GM12878 (cell line): ENCODE measurements around the gene RHOBTB1. TPM values are rescaled to one million over a fixed set of nuclear protein-coding genes. Genes with fewer than 3 reads are reported as not detected.

Source experiments
- ATAC-seq: fragments of 200-7000 bp; cut with Tn5 transposase; 3 replicates; pipeline ENCODE4 v1.9.1; 2020; ENCODE audit warnings: mild to moderate bottlenecking, moderate library complexity
- BruUV-seq: library from RNA; stranded (reverse); fragments of 400-500 nt; replicated peaks from 2 replicates; lab custom pipeline; 2021; lab: Mats Ljungman, UMichigan
- CTCF ChIA-PET: fragments of 300-600 bp; sonication (Branson Sonifier 250); formaldehyde crosslinking; extraction: SDS; loops from one replicate; lab custom pipeline; 2021; ENCODE audit warnings: inconsistent platforms; lab: Yijun Ruan, JAX
- POLR2A ChIA-PET: fragments of 350-600 bp; formaldehyde crosslinking; extraction: SDS; loops from one replicate; lab custom pipeline; 2021; ENCODE audit warnings: inconsistent platforms; lab: Charles Lee
- RAD21 ChIA-PET: fragments of 300-600 bp; sonication (Branson Sonifier 250); formaldehyde crosslinking; loops from one replicate; lab custom pipeline; 2023; ENCODE audit warnings: antibody characterized with exemption; ENCODE audit not compliant: unreplicated experiment; lab: Charles Lee
- SMC1A ChIA-PET: fragments of 300-600 bp; sonication (Branson Sonifier 250); formaldehyde crosslinking; loops from one replicate; lab custom pipeline; 2023; ENCODE audit not compliant: unreplicated experiment, uncharacterized antibody; lab: Charles Lee
- DNase-seq: peaks from one replicate; pipeline ENCODE4 v3.0.0-alpha.2; 2011; ENCODE audit warnings: low read depth, low spot score
- FAIRE-seq: peaks from 3 replicates; lab custom pipeline; 2011; peaks lifted over from hg19 to GRCh38; lab: Jason Lieb, UNC
- H2AFZ ChIP-seq: 2 replicates; pipeline ENCODE4 v1.6.0; 2011; ENCODE audit warnings: low read depth, low read length, control low read depth; ENCODE audit not compliant: control insufficient read depth
- H3K27ac ChIP-seq: 2 replicates; pipeline ENCODE4 v1.5.1; 2011; ENCODE audit warnings: control low read depth; ENCODE audit not compliant: control insufficient read depth, insufficient read depth
- H3K27me3 ChIP-seq, 2 experiments: replicated peaks in 1 of 2; 2 replicates each; pipeline versions ENCODE4 v1.6.0 to v1.6.1; 2011; ENCODE audit warnings: low read length in 1 of 2; ENCODE audit not compliant: control insufficient read depth in 2 of 2, insufficient read depth in 2 of 2
- H3K36me3 ChIP-seq, 2 experiments: 2 replicates each; pipeline ENCODE4 v1.5.1; 2011; ENCODE audit warnings: low read length in 1 of 2; ENCODE audit not compliant: control insufficient read depth in 2 of 2, insufficient read depth in 2 of 2
- H3K4me1 ChIP-seq: 2 replicates; pipeline ENCODE4 v1.6.1; 2011; ENCODE audit warnings: mild to moderate bottlenecking, low read length, moderate library complexity, mixed read lengths; ENCODE audit not compliant: control insufficient read depth, insufficient read depth
- H3K4me2 ChIP-seq: 2 replicates; pipeline ENCODE4 v1.6.0; 2011; ENCODE audit warnings: control low read depth; ENCODE audit not compliant: control insufficient read depth, insufficient read depth
- H3K4me3 ChIP-seq: fragments of 200-600 bp; sonication (generic); 2 replicates; pipeline ENCODE4 v1.5.1; 2016
- H3K79me2 ChIP-seq: 2 replicates; pipeline ENCODE4 v1.6.0; 2011; ENCODE audit warnings: low read length; ENCODE audit not compliant: control insufficient read depth, insufficient read depth
- H3K9ac ChIP-seq: 2 replicates; pipeline ENCODE4 v1.8.0; 2011; ENCODE audit warnings: low read length, control low read depth, mixed read lengths; ENCODE audit not compliant: control insufficient read depth, insufficient read depth
- H3K9me3 ChIP-seq: replicated peaks from 3 replicates; pipeline ENCODE4 v1.5.1; 2011; ENCODE audit warnings: mild to moderate bottlenecking, low read length; ENCODE audit not compliant: control insufficient read depth, insufficient read depth
- H4K20me1 ChIP-seq: 2 replicates; pipeline ENCODE4 v1.6.0; 2011; ENCODE audit not compliant: control insufficient read depth, insufficient read depth
- BACH1 ChIP-seq: fragments of 450-650 bp; IDR thresholded peaks from 2 replicates; pipeline ENCODE4 v1.6.1; 2017; ENCODE audit warnings: mild to moderate bottlenecking, borderline replicate concordance
- BCL11A ChIP-seq: IDR thresholded peaks from 2 replicates; pipeline ENCODE4 v1.6.1; 2011; ENCODE audit warnings: low read depth, low read length
- FOXM1 ChIP-seq: IDR thresholded peaks from 2 replicates; pipeline ENCODE4 v1.6.1; 2012; ENCODE audit warnings: low read depth, mild to moderate bottlenecking, inconsistent platforms, low read length, moderate library complexity
- KAT2A ChIP-seq: conservative IDR thresholded peaks from 2 replicates; pipeline ENCODE4 v1.6.1; 2011; ENCODE audit warnings: low read depth, low read length; ENCODE audit not compliant: control insufficient read depth
- KLF5 ChIP-seq: fragments of 450-650 bp; IDR thresholded peaks from 2 replicates; pipeline ENCODE4 v1.6.1; 2014; ENCODE audit warnings: mild to moderate bottlenecking; ENCODE audit not compliant: partially characterized antibody
- MYB ChIP-seq: fragments of 150-350 bp; IDR thresholded peaks from 2 replicates; pipeline ENCODE4 v1.6.1; 2014; ENCODE audit warnings: mild to moderate bottlenecking, low read depth, low read length, borderline replicate concordance
- NRF1 ChIP-seq: conservative IDR thresholded peaks from 2 replicates; pipeline ENCODE4 v1.6.1; 2011; ENCODE audit warnings: mild to moderate bottlenecking, low read depth, low read length, improper control_type of control experiment
- RFX5 ChIP-seq: IDR thresholded peaks from 2 replicates; pipeline ENCODE4 v1.6.1; 2011; ENCODE audit warnings: low read depth, low read length, improper control_type of control experiment
- RUNX3 ChIP-seq: IDR thresholded peaks from 2 replicates; pipeline ENCODE4 v1.6.1; 2012; ENCODE audit warnings: low read length, inconsistent platforms
- SMAD1 ChIP-seq: fragments of 450-650 bp; IDR thresholded peaks from 2 replicates; pipeline ENCODE4 v1.6.1; 2018; ENCODE audit warnings: mild to moderate bottlenecking, low read depth; ENCODE audit not compliant: partially characterized antibody
- STAT1 ChIP-seq: fragments of 450-650 bp; conservative IDR thresholded peaks from 2 replicates; pipeline ENCODE4 v1.6.1; 2014; ENCODE audit warnings: antibody characterized with exemption, mild to moderate bottlenecking
- ZBED1 ChIP-seq: IDR thresholded peaks from 2 replicates; pipeline ENCODE4 v1.6.1; 2016; ENCODE audit warnings: borderline replicate concordance
- ZNF207 ChIP-seq: fragments of 450-650 bp; IDR thresholded peaks from 2 replicates; pipeline ENCODE4 v1.6.1; 2014; ENCODE audit warnings: antibody characterized with exemption, mild to moderate bottlenecking, borderline replicate concordance
- WGBS: methylation state at CpG from one replicate; pipeline ENCODE4 v1.1.6; 2016; ENCODE audit warnings: low lambda C conversion rate; ENCODE audit not compliant: insufficient replicate concordance, insufficient coverage; ENCODE audit errors: missing lambda C conversion rate; 5-methylcytosine and 5-hydroxymethylcytosine counted together
- in situ Hi-C: fragments of 300-500 bp; cut with MboI; formaldehyde crosslinking; loops from 9 replicates; pipeline ENCODE4 v1.14.3; 2018; ENCODE audit warnings: mixed read lengths
- intact Hi-C: fragments of 100-400 bp; cut with micrococcal nuclease; formaldehyde crosslinking; loops from one replicate; pipeline ENCODE4 v1.14.2; 2022; ENCODE audit not compliant: unreplicated experiment
- polyA plus RNA-seq, 11 experiments: library from polyadenylated mRNA; depleted of rRNA in 4 of 11; unstranded in 6 of 11; stranded (reverse) in 5 of 11; fragments of >200 nt; fragmentation: Nextera tagmentation in 4 of 11; fragmentation: Illumina TruSeq in 1 of 11; extraction: Ambion mirVana in 4 of 11; extraction: Trizol in 1 of 11; gene quantifications; 1 replicate in 1 of 11; 2 replicates in 10 of 11; pipeline versions ENCODE4 v1.2.1 to v1.2.3, GENCODE V29; 2011 to 2016; ENCODE audit warnings: inconsistent platforms in 2 of 11, missing spikeins in 2 of 11, low read depth in 1 of 11
- total RNA-seq, 4 experiments: library from RNA; depleted of rRNA in 3 of 4; stranded (reverse); fragments of >200 nt in 3 of 4; fragmentation: Illumina TruSeq in 1 of 4; extraction: Trizol in 1 of 4; gene quantifications; 2 replicates each; pipeline versions ENCODE4 v1.2.1 to v1.2.3, GENCODE V29; 2013 to 2021
- TF ChIP-seq, protein P1 (sequence below): IDR thresholded peaks from 2 replicates; pipeline ENCODE4 v1.6.1; 2012; ENCODE audit warnings: low read depth, low read length, improper control_type of control experiment
- TF ChIP-seq, protein P2 (sequence below): fragments of 450-650 bp; conservative IDR thresholded peaks from 2 replicates; pipeline ENCODE4 v1.6.1; 2017; ENCODE audit warnings: mild to moderate bottlenecking, moderate library complexity
- TF ChIP-seq, protein P3 (sequence below): fragments of 150-350 bp; IDR thresholded peaks from 2 replicates; pipeline ENCODE4 v1.6.1; 2014; ENCODE audit warnings: mild to moderate bottlenecking, low read depth, low read length
- TF ChIP-seq, protein P4 (sequence below): fragments of 450-650 bp; IDR thresholded peaks from 2 replicates; pipeline ENCODE4 v1.6.1; 2018; ENCODE audit warnings: borderline replicate concordance, mild to moderate bottlenecking; ENCODE audit not compliant: partially characterized antibody

The RHOBTB1 gene
- total and polyA plus RNA-seq, 10 of the 15 experiments (the other 5 are each of a cell fraction or from before 2014, with no cell fraction given) = not detected

DNA sequence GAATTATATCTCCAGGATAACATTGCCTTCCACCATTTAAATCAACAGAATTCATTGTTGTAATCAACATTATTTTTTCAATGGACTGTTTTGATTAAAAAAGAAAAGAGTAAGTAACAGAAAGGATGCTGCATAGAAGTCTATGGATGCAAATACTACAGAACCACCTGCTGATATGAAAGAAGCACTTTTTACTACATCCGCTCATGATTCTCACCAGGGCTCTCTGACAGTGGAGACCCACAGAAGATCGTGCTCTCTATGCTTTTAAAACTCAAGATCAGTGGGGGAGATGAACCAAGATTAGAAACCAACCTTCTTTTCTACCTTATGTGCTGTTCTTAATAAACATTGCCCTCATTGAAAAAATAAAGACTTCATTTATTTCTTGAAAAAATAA, 24.4 kb downstream of the RHOBTB1 start:
- in situ Hi-C loops = no loop called here

More for the DNA sequence above, 24.4 kb downstream of the RHOBTB1 start:
- no peak for FAIRE-seq
- Histone ChIP-seq H2AFZ (no peak overlapping the region), H3K79me2 (no peaks in the 10 kb centered on the region), H3K36me3 (no peaks in the 10 kb centered on the region), H4K20me1 (no peaks in the 10 kb centered on the region), H3K4me1 (no peaks in the 10 kb centered on the region), H3K9ac (no peak overlapping the region), H3K27me3 (no peaks in the 10 kb centered on the region), H3K9me3 (no peaks in the 10 kb centered on the region), H3K4me2 (no peak overlapping the region), H3K4me3 (no peak overlapping the region), H3K27ac (no peak overlapping the region)
- WGBS = 45% methylated on average over 2 of the region's 2 CpGs
- BruUV-seq = no TSS peak
- RAD21 ChIA-PET = no interaction called here
- POLR2A ChIA-PET = no interaction called here
- DNase-seq = no peak
- CTCF ChIA-PET = no interaction called here
- TF ChIP-seq RFX5 = no peak
- no peak for TF ChIP-seq KAT2A
- TF ChIP-seq BACH1 = no peak
- TF ChIP-seq KLF5 = no peak
- TF ChIP-seq BCL11A = no peak
- no peak for TF ChIP-seq RUNX3
- TF ChIP-seq NRF1 = no peak
- no peak for TF ChIP-seq MYB
- no peak for TF ChIP-seq ZBED1
- TF ChIP-seq, protein P1, sequence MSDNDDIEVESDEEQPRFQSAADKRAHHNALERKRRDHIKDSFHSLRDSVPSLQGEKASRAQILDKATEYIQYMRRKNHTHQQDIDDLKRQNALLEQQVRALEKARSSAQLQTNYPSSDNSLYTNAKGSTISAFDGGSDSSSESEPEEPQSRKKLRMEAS = no peak
- no peak for TF ChIP-seq FOXM1
- no peak for TF ChIP-seq SMAD1
- TF ChIP-seq, protein P2, sequence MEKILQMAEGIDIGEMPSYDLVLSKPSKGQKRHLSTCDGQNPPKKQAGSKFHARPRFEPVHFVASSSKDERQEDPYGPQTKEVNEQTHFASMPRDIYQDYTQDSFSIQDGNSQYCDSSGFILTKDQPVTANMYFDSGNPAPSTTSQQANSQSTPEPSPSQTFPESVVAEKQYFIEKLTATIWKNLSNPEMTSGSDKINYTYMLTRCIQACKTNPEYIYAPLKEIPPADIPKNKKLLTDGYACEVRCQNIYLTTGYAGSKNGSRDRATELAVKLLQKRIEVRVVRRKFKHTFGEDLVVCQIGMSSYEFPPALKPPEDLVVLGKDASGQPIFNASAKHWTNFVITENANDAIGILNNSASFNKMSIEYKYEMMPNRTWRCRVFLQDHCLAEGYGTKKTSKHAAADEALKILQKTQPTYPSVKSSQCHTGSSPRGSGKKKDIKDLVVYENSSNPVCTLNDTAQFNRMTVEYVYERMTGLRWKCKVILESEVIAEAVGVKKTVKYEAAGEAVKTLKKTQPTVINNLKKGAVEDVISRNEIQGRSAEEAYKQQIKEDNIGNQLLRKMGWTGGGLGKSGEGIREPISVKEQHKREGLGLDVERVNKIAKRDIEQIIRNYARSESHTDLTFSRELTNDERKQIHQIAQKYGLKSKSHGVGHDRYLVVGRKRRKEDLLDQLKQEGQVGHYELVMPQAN = no peak
- TF ChIP-seq, protein P3, sequence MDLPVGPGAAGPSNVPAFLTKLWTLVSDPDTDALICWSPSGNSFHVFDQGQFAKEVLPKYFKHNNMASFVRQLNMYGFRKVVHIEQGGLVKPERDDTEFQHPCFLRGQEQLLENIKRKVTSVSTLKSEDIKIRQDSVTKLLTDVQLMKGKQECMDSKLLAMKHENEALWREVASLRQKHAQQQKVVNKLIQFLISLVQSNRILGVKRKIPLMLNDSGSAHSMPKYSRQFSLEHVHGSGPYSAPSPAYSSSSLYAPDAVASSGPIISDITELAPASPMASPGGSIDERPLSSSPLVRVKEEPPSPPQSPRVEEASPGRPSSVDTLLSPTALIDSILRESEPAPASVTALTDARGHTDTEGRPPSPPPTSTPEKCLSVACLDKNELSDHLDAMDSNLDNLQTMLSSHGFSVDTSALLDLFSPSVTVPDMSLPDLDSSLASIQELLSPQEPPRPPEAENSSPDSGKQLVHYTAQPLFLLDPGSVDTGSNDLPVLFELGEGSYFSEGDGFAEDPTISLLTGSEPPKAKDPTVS = no peak
- TF ChIP-seq, protein P4, sequence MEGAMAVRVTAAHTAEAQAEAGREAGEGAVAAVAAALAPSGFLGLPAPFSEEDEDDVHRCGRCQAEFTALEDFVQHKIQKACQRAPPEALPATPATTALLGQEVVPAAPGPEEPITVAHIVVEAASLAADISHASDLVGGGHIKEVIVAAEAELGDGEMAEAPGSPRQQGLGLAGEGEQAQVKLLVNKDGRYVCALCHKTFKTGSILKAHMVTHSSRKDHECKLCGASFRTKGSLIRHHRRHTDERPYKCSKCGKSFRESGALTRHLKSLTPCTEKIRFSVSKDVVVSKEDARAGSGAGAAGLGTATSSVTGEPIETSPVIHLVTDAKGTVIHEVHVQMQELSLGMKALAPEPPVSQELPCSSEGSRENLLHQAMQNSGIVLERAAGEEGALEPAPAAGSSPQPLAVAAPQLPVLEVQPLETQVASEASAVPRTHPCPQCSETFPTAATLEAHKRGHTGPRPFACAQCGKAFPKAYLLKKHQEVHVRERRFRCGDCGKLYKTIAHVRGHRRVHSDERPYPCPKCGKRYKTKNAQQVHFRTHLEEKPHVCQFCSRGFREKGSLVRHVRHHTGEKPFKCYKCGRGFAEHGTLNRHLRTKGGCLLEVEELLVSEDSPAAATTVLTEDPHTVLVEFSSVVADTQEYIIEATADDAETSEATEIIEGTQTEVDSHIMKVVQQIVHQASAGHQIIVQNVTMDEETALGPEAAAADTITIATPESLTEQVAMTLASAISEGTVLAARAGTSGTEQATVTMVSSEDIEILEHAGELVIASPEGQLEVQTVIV = no peak
- TF ChIP-seq STAT1 = no peak
- no peak for TF ChIP-seq ZNF207
- intact Hi-C loops = no loop called here
- ATAC-seq = no peak
- SMC1A ChIA-PET = no interaction called here
